NCI-H2196 treated with DMSO at 0.1 percent for 48 hours (cell line): ENCODE data around the gene MAP2K6.

Experiments
- DNase-seq: peaks from one replicate; lab custom pipeline; 2025; ENCODE audit not compliant: unreplicated experiment; lab: John Stamatoyannopoulos, UW

The MAP2K6 gene

DNA sequence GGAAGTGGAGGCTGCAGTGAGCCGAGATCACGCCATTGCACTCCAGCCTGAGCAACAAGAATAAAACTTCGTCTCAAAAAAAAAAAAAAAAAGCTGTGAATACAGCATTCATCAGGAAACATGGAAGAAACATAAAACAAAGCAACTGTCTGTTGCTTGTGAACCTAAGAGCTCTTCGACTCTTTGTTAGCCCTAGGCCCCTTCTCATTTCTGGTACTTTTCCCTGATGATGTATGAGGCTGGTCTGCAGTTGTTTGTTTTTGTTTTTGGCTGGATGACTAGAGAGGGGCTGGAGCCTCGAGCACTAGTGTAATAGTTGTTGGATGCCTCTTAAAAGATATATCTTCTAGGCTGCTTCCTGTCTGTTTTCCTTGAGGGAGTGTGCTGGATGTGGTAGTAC, 113.5 kb downstream of the MAP2K6 start:
- no peak for DNase-seq

DNA sequence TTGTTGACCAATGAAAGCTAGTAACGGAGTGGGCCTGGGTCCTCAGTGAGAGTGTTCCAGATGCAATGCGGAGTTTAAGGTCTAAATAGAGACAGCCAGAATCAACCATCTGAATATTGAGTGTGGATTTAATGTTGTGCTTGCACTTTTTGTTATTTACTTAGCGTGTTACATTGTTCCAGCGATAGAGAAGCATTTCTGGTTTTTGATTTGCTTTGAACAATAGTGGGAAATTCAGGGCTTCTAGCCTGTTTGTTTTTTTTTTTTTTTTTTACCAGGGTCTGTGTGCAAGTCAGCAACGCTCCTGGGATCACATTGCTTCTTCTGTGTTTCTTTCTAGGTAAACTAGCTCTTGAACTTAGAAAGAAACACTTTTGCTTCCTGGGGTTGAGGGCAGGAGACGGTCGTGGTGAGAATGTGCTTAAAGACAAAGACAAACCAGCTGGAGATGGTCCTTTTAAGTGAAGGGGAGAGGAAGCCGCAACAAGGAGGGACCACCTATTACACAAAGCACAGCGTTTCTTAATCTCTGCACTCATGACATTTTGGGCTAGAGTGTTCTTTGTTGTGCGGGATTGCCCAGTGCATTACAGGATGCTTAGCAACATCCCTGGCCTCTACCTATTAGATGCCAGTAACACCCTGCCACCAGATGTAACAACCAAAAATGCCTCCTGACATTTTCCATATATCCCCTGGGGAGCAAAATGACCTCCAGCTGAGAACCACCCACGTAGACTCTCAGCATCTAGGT, 119.2 kb downstream of the MAP2K6 start:
- DNase-seq = no peak

DNA sequence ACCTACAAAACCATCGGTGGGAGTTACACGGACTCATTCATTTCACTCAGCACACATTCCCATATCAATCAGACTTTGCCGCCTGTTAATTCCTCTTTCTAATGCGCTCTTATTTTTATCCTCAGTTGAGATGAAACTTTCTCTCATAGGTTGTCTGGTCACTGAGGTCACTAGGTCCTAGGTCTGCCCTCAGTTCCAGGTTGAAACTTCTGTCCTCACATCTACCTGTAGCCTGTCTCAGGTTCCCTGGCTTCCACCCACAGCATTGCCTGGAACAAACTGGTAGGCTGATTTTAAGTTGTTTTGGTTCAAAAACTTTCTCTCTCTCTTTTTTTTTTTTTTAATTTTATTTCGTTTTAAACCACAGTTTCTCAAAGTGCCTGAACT, 119.7 kb downstream of the MAP2K6 start:
- no peak for DNase-seq

DNA sequence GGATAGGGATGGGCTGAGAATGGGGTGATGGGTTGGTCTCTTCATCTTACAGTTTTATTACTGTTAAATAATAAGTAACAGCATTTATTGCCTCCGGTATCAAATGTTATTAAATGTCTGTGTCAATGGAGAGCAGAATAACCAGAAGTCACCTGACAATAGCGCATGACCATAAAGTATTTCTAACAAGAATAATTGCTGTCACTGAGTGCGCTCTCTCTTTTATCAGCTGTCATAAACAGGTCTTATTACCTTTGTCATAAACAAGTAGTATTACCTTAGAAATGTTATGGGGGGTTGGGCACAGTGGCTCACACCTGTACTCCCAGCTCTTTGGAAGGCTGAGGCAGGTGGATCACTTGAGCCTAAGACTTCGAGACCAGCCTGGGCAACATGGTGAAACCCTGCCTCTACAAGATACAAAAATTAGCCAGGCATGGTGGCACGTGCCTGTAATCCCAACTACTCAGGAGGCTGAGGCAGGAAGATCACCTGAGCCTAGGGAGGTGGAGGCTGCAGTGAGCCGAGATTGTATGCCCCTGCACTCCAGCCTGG, 120.6 kb downstream of the MAP2K6 start:
- DNase-seq = no peak

DNA sequence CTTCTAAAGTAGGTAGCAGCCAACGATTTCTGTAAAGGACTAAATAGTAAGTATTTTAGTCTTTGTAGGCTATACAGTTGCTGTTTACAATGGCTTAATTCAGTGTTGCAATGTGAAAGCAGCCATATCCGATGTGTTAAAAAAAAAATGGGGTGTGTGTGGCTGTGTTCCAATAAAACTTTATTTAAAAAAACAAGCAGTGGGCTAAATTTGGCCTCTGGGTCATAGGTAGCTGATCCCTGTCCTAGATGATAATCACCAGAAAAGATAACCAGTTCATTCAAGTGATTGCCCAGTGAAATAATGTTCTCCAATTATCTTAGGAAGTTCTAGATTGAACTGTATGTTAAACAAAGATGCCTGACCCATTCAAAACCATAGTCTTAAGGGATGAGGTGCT, 124.3 kb downstream of the MAP2K6 start:
- DNase-seq = no peak

DNA sequence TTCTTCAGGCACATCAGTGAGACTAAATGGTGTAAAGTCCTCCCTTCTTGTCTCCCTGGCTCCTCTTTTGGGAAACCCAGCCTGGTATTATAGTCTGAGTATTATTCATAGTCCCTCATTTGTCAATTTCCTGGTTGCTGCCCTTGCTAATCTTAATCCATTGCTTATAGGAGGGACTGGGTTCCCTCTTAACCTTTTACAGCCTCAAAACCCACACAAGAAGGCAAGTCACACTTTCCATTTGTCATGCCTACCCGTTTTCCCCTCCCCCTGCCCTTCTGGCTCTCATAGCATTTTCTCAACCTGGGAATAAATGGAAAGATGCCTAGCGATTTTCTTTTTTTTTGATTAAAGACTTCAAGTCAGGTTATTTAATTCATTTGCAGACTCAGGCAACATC, 124.8 kb downstream of the MAP2K6 start:
- DNase-seq = no peak

DNA sequence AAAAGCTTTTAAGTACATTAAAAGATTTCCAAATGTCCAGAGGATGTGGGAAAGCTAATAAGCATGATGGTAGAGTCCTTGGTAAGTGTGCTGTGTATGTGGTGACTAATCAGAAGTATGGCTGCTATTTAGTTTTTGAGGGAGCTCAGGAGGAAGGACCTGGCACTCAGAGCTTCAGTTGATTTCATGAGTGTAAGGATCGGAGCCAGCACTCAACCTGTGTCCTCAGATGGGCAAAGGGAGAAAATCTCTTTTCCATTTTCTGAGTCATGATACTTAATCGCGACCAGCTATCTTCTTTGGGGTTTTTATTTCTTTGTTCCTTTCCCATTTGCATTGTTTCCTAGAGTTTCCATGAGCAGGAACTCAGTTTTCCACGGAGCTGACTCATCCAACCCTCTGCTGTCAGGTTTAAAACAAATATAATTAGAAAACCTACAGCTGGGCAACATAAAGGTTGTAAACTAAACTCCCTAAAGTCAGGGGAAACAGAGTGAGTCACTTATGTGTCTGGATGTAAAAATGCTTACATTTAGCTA, 125.4 kb downstream of the MAP2K6 start:
- no peak for DNase-seq

DNA sequence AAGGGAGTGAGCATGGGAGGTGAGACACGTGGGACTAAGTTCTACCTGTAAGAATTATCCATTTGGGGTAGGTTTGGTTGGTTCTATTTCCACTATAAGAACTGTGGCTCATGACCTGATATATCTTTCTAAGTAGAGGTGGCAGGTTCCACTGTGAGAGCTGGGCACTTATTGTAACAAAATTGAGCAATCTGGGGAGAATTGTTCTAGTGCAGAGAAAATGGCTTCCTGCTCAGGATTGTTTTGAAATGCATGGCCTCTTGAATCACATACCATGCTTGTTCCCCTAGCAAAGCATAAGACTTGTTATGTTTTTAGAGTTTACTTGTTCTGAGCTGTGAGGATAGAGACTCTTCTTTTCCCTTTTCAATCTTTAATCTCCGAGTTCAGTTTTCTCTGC, 125.9 kb downstream of the MAP2K6 start:
- no peak for DNase-seq

DNA sequence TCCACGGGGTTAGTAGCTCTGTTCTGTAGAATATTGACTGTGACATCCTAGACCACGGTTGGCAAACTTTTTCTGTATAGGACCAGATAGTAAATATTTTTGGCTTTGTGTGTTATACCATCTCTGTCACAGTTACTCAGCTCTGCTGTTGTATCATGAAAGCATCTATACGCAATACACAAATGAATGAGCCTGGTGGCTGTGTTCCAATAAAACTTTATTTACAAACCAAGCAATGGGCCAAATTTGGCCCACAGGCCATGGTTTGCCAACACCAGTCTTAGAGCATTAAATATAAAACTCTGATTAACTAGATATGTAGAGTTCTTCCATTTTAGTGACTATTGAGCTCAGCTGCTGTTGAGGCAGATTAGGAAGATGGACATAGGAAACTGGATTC, 132.7 kb downstream of the MAP2K6 start:
- no peak for DNase-seq

DNA sequence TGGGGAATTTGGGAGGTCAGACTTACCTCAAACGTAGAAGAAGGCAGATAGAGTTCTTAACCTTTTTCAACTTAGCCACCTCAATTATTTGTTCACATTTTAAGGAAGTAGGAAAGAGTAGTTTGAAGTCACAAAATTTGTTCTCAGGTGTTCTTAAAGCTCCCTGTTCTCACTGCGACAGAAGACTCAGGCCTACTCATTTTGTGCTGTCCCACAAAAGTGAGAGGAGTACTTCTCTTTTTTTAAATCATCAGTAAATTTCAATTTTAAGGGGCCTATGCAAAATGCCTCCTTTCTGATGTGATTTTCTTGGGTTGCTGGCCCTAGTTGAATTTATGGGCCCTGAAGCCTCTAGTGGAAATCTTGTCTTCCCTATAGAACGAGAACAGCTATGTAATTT, 133.4 kb downstream of the MAP2K6 start:
- DNase-seq = no peak

DNA sequence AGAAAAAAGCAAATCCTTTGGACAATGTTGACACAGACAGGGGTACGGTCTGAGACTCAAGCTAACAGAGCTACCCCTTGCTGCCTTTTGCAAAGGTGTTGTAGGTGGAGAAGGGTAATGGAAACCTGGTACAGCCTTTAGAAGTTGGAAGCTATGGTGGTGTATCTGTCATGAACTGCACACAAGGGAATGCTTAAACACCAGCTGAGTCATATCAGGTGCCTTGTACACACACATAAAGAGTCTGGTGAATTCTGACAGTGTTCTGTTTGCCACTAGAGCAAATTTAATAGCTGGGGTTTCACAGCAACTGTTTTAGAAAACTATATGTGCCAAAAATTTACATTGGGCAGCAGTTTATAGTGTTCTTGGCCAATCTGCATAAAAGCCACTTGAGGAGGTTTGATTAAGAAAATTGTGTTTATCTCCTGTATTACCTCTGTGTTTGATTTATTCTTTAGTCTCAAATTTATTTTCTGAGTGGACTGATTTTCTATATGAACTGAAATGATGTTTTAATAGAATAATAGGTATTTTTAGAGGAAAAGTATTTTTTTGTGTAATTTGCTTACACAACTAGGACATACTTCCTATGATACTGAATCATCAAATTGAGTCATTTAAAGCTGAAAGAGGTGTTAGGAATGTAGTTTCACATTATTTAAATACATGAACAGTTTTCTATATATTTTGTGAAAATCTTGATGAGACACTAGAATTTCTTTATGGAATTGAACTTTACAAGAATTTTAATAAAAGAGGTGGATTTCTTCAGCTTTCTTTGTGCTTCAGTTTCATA, 136.9 kb downstream of the MAP2K6 start:
- DNase-seq = no peak

DNA sequence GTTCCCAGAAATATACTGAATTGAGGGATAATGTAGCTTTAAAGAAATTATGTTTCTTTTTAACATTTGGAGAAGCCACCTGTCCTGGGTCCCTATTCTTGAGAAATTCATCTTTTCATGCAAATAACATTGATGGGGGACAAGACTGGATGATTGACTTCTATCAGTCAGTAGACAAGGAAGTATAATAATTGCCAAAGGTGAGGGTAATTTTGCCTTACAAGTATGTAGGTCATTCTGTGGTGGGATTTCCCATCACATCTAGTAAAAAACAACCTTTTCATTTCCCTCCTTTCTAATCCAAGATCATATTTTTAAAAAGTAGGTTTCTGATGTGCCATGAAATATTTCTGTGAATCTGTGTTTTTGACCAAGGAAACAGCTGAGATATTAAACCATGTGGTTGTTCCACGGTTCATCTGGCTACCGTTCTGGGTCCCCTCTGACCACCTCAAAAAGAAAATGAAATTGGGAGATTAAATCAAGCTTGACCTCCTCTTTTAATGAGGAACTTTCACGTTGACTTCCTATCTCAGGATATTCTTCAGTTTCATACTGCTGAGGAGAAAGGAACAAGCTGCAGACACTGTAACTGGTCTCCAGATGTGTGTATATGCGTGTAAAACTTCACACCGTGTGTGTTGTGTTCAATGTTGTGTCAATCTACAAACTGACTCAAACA, 138.6 kb downstream of the MAP2K6 start:
- DNase-seq = no peak

DNA sequence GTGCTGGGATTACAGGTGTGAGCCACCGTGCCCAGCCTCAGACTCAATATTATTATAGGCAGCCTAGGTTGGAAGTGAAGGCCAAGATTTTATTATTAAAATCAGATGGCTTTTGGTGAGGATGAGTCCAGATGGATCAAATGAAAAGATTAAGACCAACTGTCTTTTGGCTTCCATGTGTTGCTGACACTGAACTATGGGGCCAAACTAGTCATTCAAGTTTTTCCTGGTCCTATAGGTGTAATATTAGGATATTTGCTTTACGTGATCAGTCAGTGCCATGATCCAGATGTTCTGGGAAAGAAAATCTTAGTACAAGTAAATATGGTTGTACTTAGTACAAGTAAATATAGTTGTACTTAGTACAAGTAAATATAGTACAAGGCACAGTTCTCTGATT, 140.6 kb downstream of the MAP2K6 start:
- DNase-seq = no peak

DNA sequence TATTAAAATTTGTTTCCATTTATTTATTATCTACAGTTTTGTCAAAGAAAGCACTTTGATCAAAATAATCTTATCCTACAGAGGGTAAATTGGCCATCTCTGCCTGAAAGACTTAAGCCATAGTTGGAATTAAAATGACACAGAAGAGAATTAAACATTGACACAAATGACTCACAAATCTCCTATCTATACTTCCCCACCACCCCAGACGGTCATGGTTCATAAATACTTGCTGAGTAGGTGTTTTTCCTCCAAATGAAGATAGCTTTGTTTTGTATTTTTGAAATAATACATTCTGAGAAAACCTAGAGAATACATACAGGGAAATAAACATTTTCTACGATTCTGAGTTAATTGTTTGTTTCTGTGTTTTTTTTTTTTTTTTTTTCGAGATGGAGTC, 142.8 kb downstream of the MAP2K6 start:
- no peak for DNase-seq

DNA sequence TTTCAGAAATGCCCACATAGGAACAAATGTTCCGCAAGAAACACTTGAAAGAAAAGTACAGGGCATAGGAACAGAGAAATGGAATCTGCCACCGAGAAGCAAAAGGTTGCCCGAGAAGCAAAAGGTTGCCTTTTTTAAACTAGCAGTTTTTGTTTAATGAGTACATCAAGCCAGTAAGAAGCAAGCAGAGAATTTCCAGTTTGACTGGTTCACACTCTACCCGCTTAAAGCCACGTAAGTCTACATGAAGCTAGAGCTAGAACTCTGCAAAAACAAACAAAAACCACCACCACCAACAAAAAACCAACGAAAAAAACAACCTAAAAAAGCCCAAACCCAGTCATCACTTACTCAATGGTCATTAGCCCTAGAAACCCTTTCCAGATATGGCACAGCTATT, 144.3 kb downstream of the MAP2K6 start:
- DNase-seq = no peak

DNA sequence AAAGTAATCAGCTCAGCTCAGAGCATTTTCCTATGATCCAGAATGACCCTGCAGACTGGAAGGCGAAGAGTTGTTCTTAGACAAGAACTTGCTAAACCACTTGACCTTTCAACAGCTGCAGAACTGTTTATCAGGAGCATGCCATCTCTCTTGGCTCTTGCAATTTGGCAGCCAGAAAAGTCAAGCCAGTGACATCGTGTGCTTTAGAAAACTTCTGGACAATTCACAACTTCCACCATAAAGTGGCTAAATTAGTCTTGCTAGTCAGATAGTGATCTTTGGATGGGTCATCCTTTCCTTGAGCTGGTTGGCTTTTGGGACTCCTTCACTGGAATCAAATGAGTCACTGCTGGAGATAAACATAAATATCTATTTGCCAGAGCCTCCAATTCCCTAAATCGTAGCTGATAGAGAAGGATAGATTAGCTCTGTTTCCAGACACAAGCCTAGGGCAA, 146.5 kb downstream of the MAP2K6 start:
- no peak for DNase-seq

DNA sequence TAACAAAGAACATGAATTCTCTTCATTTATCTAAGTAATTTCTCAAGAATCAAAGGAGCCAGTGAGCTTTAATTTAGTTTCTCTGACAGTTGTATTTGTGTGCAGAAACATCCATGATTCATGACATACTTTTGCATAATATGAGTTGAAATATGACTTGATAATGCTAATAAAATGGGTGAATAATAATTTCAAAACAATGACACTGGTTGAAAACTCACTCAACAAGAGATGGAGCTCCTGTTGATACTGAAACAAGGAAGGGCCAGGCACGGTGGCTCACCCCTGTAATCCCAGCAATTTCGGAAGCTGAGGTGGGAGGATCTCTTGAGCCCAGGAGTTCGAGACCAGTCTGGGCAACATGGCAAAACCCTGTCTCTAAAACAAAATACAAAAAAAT, 147.0 kb downstream of the MAP2K6 start:
- no peak for DNase-seq

DNA sequence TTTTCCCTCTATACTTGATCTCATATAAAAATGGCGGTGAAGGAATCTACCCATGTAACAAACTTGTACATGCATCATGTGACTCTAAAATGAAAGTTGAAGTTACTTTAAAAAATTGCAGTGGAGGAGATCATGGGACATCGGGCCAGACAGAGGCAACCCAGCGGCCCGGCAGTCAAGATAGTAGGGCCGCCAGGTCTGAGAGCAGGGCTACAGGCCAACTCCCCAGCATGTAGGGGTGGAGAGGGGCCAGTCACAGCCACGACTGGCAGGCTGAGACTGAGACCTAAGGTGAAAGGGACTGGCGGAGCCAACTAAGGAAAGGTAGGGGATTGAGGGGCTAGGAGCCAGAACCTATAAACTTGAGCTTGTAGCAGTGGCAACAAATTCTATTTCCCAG, 150.9 kb downstream of the MAP2K6 start:
- no peak for DNase-seq

DNA sequence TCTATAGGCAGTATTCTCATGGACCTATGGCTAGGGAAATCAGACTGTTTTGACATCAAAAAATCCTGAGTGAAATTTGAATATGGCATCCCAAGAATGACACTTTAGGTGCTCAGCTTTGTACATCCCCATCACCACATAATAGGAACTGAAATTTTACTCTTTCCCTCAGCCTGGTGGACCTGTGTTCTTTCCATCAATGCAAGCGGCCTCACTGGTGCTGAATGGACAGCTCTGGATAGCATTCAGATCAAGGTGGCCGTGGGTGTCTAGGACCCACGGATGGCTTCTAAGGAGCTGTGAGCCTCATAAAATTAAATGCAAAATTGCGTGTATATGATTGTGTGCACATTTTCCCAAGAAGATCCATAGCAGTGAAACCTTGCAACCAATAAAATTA, 152.6 kb downstream of the MAP2K6 start:
- no peak for DNase-seq

DNA sequence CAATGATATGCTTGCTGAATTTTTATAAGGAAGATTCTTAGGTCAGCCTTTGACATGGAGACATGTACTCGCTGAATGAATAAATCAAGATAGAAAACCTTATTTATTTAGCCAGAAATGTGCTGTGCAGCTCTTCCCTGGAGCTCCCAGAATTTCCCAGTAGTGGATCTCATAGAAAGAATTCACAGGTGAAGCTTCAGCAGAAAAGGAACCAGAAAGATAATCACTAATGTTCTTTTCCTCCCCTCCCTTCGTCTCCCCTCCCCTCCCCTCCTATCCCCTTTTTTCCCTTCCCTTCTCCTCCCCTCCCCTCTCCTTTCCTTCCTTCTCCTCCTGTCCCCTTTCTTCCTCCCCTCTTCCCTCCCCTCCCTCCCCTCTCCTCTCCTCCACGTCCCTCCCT, 158.2 kb downstream of the MAP2K6 start:
- no peak for DNase-seq

DNA sequence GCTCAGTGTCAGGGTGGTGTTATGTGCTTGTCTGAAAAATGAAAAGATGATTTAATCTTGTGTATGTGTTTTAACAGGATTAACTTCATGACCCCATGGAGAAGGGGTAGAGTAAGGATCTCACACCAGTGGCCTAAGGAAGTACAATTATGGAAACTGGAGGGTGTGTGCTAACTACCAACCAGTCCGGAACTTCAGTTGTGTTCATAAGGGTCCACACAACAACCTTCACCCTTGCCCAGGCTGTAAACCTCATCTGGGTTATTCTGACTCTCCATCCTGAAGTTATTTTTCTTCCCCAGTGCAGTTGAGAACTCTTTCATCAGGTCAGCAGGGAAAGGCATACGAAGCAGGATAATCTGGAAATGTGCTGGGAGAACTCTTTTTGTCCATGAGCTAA, 158.9 kb downstream of the MAP2K6 start:
- DNase-seq = no peak
